HEK293 (cell line): Measurements from ENCODE around the gene TNXB.
"Not testable (repeated sequence)": the region's sequence is repeated elsewhere in the genome, so short reads cannot be mapped to it uniquely, and the experiment has no call there.

Source experiments
- CTCF ChIA-PET: fragments of 350-600 bp; formaldehyde crosslinking; extraction: SDS; loops from one replicate; lab custom pipeline; 2021; ENCODE audit warnings: antibody characterized with exemption; lab: Yijun Ruan, JAX
- POLR2A ChIA-PET: fragments of 300-600 bp; formaldehyde crosslinking; extraction: SDS; loops from one replicate; lab custom pipeline; 2020; ENCODE audit warnings: antibody characterized with exemption, inconsistent platforms; lab: Yijun Ruan, JAX
- H3K27ac ChIP-seq: fragments of 200-500 bp; sonication (Bioruptor generic); 2 replicates; pipeline ENCODE4 v1.5.1; 2014; ENCODE audit warnings: low read depth, low read length, control low read depth, inconsistent platforms; ENCODE audit errors: extremely low read depth
- H3K36me3 ChIP-seq, 2 experiments: fragments of 200-500 bp in 1 of 2; sonication (Bioruptor generic) in 1 of 2; 1 replicate in 1 of 2; 2 replicates in 1 of 2; pipeline ENCODE4 v1.5.1; 2014 to 2017; ENCODE audit warnings: inconsistent platforms in 2 of 2, low read length in 2 of 2; ENCODE audit not compliant: control insufficient read depth in 2 of 2, insufficient read depth in 1 of 2
- H3K4me1 ChIP-seq: fragments of 200-500 bp; sonication (Bioruptor generic); 2 replicates; pipeline ENCODE4 v1.5.1; 2014; ENCODE audit warnings: mild to moderate bottlenecking, low read length, inconsistent platforms; ENCODE audit not compliant: control insufficient read depth, insufficient read depth
- H3K4me3 ChIP-seq: 2 replicates; pipeline ENCODE4 v1.5.1; 2011; ENCODE audit warnings: low read depth, mild to moderate bottlenecking, control low read depth, low read length, moderate library complexity
- H3K9me3 ChIP-seq: fragments of 200-500 bp; sonication (Bioruptor generic); 2 replicates; pipeline ENCODE4 v1.5.1; 2014; ENCODE audit warnings: low read depth, low read length, inconsistent platforms; ENCODE audit not compliant: control insufficient read depth, insufficient read depth

TNXB gene

DNA sequence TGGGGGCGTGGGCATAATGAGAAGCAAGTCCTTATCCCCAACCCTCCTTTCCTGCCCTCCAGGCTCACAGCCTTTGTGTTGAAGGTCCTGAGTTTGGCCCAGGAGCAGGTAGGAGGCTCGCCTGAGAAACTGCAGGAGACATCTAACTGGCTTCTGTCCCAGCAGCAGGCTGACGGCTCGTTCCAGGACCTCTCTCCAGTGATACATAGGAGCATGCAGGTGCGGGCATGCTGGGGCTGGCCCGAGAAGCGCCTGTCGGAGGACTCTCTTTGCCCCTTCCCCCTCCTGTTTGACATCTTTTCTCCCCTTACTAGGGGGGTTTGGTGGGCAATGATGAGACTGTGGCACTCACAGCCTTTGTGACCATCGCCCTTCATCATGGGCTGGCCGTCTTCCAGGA, 80.5 kb downstream of the TNXB start:
- POLR2A ChIA-PET, H3K27ac ChIP-seq, H3K9me3 ChIP-seq, H3K4me1 ChIP-seq, CTCF ChIA-PET, H3K36me3 ChIP-seq, H3K4me3 ChIP-seq: not testable (repeated sequence)

- CTCF ChIA-PET, H3K27ac ChIP-seq, H3K4me1 ChIP-seq, POLR2A ChIA-PET, H3K4me3 ChIP-seq, H3K36me3 ChIP-seq, H3K9me3 ChIP-seq: not testable (repeated sequence)
These were observed 87.0 kb downstream of the TNXB start for GRCh38 chr6:32022100-32022499.

GRCh38 chr6:32014547-32014946, 94.6 kb downstream of the TNXB start, which contains the start of gene C4B:
Gene C4B (plus strand): TSS chr6:32014795. CDS start chr6:32014846, 51 bp downstream.
- CTCF ChIA-PET, H3K27ac ChIP-seq, H3K9me3 ChIP-seq, H3K4me3 ChIP-seq, POLR2A ChIA-PET, H3K4me1 ChIP-seq, H3K36me3 ChIP-seq: not testable (repeated sequence)

DNA sequence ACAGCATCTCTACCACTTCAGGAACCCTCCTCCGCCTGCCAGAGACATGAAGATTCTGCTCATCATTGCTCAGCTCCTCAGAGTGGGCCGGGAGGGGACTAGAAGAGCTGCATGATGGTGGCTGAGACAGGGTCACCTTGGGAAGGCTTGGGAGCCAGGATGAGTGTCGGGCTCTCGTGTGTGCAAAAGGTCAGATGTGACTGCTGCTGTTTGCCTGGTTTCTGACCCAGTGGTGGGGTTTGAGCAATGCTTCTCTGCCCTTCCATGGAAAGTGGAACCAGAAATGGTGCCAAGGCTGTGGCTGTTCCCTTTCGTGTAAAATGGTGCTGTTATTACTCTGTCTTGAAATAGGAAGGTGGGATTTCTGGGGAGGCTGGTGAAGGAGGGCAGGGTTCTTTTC, 95.4 kb downstream of the TNXB start:
- H3K27ac ChIP-seq, H3K4me1 ChIP-seq, H3K4me3 ChIP-seq, CTCF ChIA-PET, POLR2A ChIA-PET, H3K9me3 ChIP-seq, H3K36me3 ChIP-seq: not testable (repeated sequence)

DNA sequence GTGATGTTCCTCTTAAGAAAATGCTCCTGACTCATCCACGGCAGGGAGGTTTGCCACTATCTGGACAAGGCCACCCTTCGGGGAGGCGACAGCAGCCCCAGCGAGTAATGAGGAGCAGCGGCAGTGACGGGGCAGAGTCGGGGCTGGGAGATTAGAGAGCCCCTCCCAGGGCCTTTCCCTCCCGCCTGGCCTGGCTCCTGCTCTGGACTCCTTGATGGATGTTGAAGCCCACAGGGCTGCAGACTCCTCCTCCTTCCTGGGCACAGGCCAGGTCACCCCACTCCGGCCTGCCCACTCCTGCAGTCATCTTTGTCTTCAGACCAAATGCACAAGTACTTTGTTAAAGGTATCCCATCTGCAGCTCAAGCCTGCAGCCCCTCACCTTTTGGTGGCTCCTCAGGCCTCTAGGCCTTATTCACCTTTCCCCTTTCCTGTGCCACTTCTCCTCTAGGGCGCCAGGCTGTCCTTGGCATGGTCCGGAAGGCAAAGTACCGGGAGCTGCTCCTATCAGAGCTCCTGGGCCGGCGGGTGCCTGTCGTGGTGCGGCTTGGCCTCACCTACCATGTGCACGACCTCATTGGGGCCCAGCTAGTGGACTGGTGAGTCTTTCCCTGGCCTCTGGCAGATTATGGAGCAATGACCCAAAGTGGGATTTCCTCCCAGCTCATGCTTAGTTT, 96.1 kb downstream of the TNXB start:
- POLR2A ChIA-PET, H3K9me3 ChIP-seq, H3K4me3 ChIP-seq, H3K36me3 ChIP-seq, H3K4me1 ChIP-seq, H3K27ac ChIP-seq, CTCF ChIA-PET: not testable (repeated sequence)

DNA sequence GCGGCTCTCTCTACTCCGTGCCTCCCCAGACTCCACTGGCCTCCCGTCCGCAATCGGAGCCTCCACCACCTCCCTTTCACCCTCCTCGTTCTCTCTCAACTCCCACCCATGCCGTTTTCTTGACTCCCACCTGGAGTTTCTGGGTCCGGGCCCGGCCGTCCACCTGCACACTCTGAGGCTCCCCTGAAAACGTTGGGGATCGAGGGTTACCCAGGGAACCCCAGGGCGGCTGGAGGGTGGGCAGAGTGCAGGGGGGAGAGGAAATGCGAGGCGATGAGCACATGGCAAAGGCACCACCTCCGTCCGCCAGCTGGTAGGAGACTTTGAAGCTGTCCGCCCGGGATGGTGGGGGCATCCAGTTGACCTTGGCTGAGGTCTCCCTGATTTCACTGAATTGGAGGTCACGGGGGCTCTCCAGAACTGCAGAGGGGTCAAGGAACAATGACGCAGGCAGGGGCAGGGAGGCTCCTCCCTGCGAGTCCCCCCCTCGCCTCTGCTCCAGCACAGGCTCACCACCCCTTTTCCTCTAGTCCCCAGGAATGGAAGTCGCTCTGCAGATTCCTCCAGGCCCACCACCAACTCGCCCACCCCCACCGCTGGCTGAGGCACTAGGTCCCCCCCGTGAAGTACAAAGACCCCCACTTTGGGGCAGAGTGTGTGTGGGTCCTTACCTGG, 98.1 kb downstream of the TNXB start:
- H3K27ac ChIP-seq, H3K4me3 ChIP-seq, H3K36me3 ChIP-seq, H3K4me1 ChIP-seq, H3K9me3 ChIP-seq, POLR2A ChIA-PET, CTCF ChIA-PET: not testable (repeated sequence)

- CTCF ChIA-PET, POLR2A ChIA-PET, H3K27ac ChIP-seq: not testable (repeated sequence)
These were observed 99.6 kb downstream of the TNXB start for GRCh38 chr6:32009537-32009936.

DNA sequence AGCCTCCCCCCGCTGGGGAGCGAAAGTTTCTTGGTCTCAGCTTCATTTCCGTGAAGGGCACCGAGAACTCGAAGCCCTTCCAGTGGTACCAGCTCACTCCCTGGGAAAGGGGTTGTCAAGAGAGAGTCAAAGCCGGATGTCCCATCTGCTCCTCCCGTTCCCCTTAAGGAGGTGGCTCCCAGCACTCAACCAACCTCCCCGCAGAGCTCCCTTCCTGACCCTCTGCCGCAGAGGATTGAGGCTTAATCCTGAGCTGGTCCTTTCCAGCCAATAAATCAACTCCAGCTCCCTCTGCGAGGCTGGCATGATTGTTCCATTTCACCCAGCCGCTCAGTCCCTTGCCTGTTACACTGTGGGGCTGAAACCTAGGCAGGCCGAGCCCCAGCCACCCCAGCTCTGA, 100.5 kb downstream of the TNXB start:
- H3K27ac ChIP-seq, CTCF ChIA-PET, H3K9me3 ChIP-seq, H3K36me3 ChIP-seq, POLR2A ChIA-PET, H3K4me3 ChIP-seq, H3K4me1 ChIP-seq: not testable (repeated sequence)

More at GRCh38 chr6:32009537-32009936, 99.6 kb downstream of the TNXB start:
- not testable (repeated sequence) for H3K36me3 ChIP-seq, H3K9me3 ChIP-seq, H3K4me1 ChIP-seq, H3K4me3 ChIP-seq

GRCh38 chr6:32008037-32008436, 101.1 kb downstream of the TNXB start:
- CTCF ChIA-PET, H3K4me3 ChIP-seq, H3K27ac ChIP-seq, POLR2A ChIA-PET, H3K4me1 ChIP-seq, H3K36me3 ChIP-seq, H3K9me3 ChIP-seq: not testable (repeated sequence)

DNA sequence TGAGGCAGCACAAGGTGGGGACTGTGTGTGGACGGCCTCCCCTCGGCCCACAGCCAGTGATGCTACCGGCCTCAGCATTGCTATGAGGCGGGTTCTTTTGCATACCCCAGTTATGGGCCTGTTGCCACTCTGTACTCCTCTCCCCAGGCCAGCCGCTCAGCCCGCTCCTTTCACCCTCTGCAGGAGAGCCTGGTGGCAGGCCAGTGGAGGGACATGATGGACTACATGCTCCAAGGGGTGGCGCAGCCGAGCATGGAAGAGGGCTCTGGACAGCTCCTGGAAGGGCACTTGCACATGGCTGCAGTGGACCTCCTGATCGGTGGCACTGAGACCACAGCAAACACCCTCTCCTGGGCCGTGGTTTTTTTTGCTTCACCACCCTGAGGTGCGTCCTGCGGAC, 102.1 kb downstream of the TNXB start:
- H3K4me3 ChIP-seq, H3K4me1 ChIP-seq, H3K36me3 ChIP-seq, H3K27ac ChIP-seq, CTCF ChIA-PET, POLR2A ChIA-PET, H3K9me3 ChIP-seq: not testable (repeated sequence)
